Loucy (cell line): Measurements from ENCODE around the gene TSPAN3.

Experiments
- H2AFZ ChIP-seq: fragments of 200-600 bp; sonication (generic); 2 replicates; pipeline ENCODE4 v1.6.0; 2016; ENCODE audit warnings: antibody characterized with exemption, mild to moderate bottlenecking, low read length, moderate library complexity
- H3F3A ChIP-seq: fragments of 200-600 bp; 2 replicates; pipeline ENCODE4 v1.6.0; 2016; ENCODE audit warnings: antibody characterized with exemption, low read depth, mild to moderate bottlenecking
- H3K27me3 ChIP-seq: fragments of 200-600 bp; sonication (generic); 2 replicates; pipeline ENCODE4 v1.6.1; 2014; ENCODE audit warnings: low read length, mild to moderate bottlenecking; ENCODE audit not compliant: insufficient read depth, poor library complexity, severe bottlenecking
- H3K36me3 ChIP-seq: fragments of 200-600 bp; sonication (generic); 2 replicates; pipeline ENCODE4 v1.6.1; 2016; ENCODE audit warnings: low read length; ENCODE audit not compliant: insufficient read depth
- H3K4me1 ChIP-seq: fragments of 200-600 bp; sonication (generic); 2 replicates; pipeline ENCODE4 v1.5.1; 2014; ENCODE audit warnings: low read length, mild to moderate bottlenecking; ENCODE audit not compliant: insufficient read depth, poor library complexity, severe bottlenecking
- H3K4me2 ChIP-seq: fragments of 200-600 bp; sonication (generic); 2 replicates; pipeline ENCODE4 v1.6.0; 2014; ENCODE audit warnings: antibody characterized with exemption, low read length, low read depth, mild to moderate bottlenecking; ENCODE audit not compliant: poor library complexity, severe bottlenecking
- H3K4me3 ChIP-seq: fragments of 200-600 bp; sonication (generic); 2 replicates; pipeline ENCODE4 v1.5.1; 2014; ENCODE audit warnings: low read length, mild to moderate bottlenecking, mixed read lengths; ENCODE audit not compliant: poor library complexity, severe bottlenecking
- H3K79me2 ChIP-seq: fragments of 200-600 bp; sonication (generic); 2 replicates; pipeline ENCODE4 v1.6.1; 2014; ENCODE audit warnings: low read length; ENCODE audit not compliant: insufficient read depth
- H3K9ac ChIP-seq: fragments of 200-600 bp; sonication (generic); 2 replicates; pipeline ENCODE4 v1.6.0; 2014; ENCODE audit warnings: mild to moderate bottlenecking, low read depth, low read length, moderate library complexity; ENCODE audit not compliant: poor library complexity, severe bottlenecking
- H3K9me2 ChIP-seq: fragments of 200-600 bp; sonication (generic); replicated peaks from 2 replicates; pipeline ENCODE4 v1.6.1; 2016; ENCODE audit warnings: low read depth, low read length, mixed read lengths
- H3K9me3 ChIP-seq: fragments of 200-600 bp; sonication (generic); 2 replicates; pipeline ENCODE4 v1.6.1; 2014; ENCODE audit warnings: mild to moderate bottlenecking, antibody characterized with exemption, low read length, low read depth; ENCODE audit not compliant: insufficient read depth
- H4K20me1 ChIP-seq: fragments of 200-600 bp; sonication (generic); 2 replicates; pipeline ENCODE4 v1.6.0; 2014; ENCODE audit warnings: antibody characterized with exemption, low read length, mild to moderate bottlenecking; ENCODE audit not compliant: insufficient read depth, poor library complexity, severe bottlenecking
- EZH2phosphoT487 ChIP-seq: fragments of 200-600 bp; IDR thresholded peaks from 2 replicates; pipeline ENCODE4 v1.6.1; 2018; ENCODE audit warnings: antibody characterized with exemption, mild to moderate bottlenecking, moderate library complexity, borderline replicate concordance
- TF ChIP-seq, protein P1 (sequence below): fragments of 200-600 bp; sonication (generic); conservative IDR thresholded peaks from 2 replicates; pipeline ENCODE4 v1.5.1; 2014; ENCODE audit warnings: mild to moderate bottlenecking, antibody characterized with exemption, low read length

TSPAN3 gene

DNA sequence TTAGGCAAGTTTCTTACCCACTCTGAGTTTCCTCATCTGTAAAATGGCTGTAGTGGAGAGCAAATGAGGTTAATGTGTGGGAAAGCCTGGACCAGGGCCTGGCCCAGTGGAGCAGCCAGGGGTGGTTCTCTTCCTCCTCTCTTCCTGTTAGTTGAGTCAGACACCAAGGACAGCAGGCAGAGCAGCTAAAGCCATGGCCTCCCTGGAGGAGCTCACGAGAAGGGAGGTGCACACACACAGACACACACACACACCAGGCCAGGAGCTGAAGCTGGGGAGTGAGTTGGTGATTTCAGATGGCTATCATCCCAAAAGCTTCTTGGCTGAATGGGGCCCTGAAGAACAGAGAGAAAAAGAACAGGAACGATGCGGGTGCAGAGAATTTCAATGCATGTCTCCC lies 33.2 kb upstream of the TSPAN3 start:
- H3K9ac ChIP-seq, result no peak overlapping the region
- H2AFZ ChIP-seq, result no peak overlapping the region
- H3K79me2 ChIP-seq, result no peaks in the 10 kb centered on the region
- no peaks in the 10 kb centered on the region for H3F3A ChIP-seq
- H3K27me3 ChIP-seq, result no peaks in the 10 kb centered on the region
- H3K4me1 ChIP-seq, result peaks cover 9% of the 10 kb centered on the region
- no peak overlapping the region for H3K4me2 ChIP-seq
- H3K36me3 ChIP-seq, result no peaks in the 10 kb centered on the region
- H3K4me3 ChIP-seq, result no peak overlapping the region
- H3K9me2 ChIP-seq, result no peaks in the 10 kb centered on the region
- no peaks in the 10 kb centered on the region for H3K9me3 ChIP-seq
- TF ChIP-seq EZH2phosphoT487, result no peak
- TF ChIP-seq, protein P1, sequence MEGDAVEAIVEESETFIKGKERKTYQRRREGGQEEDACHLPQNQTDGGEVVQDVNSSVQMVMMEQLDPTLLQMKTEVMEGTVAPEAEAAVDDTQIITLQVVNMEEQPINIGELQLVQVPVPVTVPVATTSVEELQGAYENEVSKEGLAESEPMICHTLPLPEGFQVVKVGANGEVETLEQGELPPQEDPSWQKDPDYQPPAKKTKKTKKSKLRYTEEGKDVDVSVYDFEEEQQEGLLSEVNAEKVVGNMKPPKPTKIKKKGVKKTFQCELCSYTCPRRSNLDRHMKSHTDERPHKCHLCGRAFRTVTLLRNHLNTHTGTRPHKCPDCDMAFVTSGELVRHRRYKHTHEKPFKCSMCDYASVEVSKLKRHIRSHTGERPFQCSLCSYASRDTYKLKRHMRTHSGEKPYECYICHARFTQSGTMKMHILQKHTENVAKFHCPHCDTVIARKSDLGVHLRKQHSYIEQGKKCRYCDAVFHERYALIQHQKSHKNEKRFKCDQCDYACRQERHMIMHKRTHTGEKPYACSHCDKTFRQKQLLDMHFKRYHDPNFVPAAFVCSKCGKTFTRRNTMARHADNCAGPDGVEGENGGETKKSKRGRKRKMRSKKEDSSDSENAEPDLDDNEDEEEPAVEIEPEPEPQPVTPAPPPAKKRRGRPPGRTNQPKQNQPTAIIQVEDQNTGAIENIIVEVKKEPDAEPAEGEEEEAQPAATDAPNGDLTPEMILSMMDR, result no peak
- H4K20me1 ChIP-seq, result no peaks in the 10 kb centered on the region

DNA sequence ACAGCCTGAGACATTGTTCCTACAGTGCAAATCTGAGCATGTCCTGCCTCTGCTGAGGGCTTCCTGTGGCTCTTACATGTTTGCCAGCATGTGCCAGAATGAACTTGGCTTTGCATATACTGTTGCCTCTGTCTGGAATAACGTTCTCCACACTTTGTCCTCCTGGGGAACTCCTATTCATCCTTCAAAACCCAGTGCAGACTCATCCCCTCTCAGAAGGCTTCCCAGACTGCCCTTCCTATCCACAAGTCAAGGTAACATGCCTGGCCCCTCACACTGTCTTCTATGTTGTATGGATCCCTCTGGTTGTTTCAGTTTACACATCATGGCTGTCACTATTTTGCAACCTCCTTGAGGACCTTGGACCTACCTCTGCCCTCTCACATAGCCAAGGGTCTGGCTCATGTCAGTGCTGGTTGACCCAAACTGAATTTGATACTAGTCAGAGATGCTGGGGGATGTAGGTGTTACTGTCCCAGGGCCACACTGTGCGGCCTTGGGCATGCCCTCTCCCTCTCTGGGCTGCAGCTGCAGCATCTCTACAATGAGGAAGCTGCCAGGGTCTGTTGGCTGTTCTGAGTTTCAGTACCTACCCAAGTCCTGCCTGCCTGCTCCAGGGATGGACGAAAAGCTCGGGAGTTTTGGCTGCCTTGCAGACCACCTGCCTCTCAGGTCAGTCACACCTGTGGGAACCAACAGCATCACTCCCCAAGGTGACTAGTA lies 29.0 kb upstream of the TSPAN3 start:
- Histone ChIP-seq H3K4me2 (no peak overlapping the region), H3K9ac (no peak overlapping the region), H3K9me2 (no peaks in the 10 kb centered on the region), H3K79me2 (no peaks in the 10 kb centered on the region), H3K36me3 (no peaks in the 10 kb centered on the region), H3F3A (no peaks in the 10 kb centered on the region), H2AFZ (no peak overlapping the region), H4K20me1 (no peaks in the 10 kb centered on the region), H3K27me3 (no peaks in the 10 kb centered on the region), H3K4me3 (no peak overlapping the region), H3K9me3 (no peaks in the 10 kb centered on the region), H3K4me1 (peaks cover 9% of the 10 kb centered on the region)
- TF ChIP-seq EZH2phosphoT487, result no peak
- TF ChIP-seq, protein P1, result no peak

DNA sequence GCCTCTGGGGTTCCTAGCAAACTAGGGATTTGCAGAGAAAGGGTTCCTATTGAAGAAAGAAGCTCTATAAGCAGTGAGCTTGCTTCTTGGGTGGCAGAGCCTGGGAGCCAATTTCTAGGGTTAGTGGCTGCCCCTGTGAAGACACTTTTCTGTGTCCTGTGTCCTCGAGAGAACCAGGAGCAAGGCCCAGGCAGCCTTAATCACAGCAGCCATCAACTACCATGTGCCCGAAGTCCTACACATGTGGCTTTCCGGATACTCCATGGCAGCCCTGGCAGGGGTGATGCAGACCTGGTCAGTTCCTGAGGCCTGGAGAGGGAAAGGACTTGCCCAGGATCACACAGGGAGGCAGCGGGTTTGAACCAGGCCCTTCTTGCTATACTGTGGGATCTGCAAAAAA lies 27.7 kb upstream of the TSPAN3 start:
- no peaks in the 10 kb centered on the region for H3K9me3 ChIP-seq
- H3F3A ChIP-seq, result no peaks in the 10 kb centered on the region
- no peaks in the 10 kb centered on the region for H3K9me2 ChIP-seq
- H3K4me2 ChIP-seq, result no peak overlapping the region
- H3K4me1 ChIP-seq, result no peaks in the 10 kb centered on the region
- H3K4me3 ChIP-seq, result no peak overlapping the region
- no peaks in the 10 kb centered on the region for H4K20me1 ChIP-seq
- H2AFZ ChIP-seq, result no peak overlapping the region
- TF ChIP-seq EZH2phosphoT487, result no peak
- no peaks in the 10 kb centered on the region for H3K27me3 ChIP-seq
- no peak overlapping the region for H3K9ac ChIP-seq
- H3K79me2 ChIP-seq, result no peaks in the 10 kb centered on the region
- no peaks in the 10 kb centered on the region for H3K36me3 ChIP-seq

DNA sequence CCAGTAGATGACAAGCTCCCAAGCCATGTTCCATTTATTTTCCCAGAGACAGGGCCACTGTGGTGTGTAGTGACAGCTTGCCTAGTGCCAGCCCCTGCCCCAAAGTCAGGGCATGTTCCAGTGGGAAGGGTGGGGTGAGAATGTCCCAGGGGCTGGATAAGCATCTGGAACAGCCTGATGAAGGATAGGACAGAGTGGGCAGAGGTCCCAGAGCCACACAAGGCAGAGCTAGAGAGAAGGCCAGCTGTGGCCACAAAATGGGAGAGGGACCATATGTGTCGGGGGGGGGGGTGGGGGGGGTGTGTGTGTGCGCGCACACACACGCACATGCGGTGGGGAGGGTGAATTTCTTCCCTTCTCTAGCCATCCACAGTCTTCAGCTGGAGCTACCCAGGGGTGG lies 27.0 kb upstream of the TSPAN3 start:
- H3K4me1 ChIP-seq, result no peaks in the 10 kb centered on the region
- no peaks in the 10 kb centered on the region for H3F3A ChIP-seq
- H3K79me2 ChIP-seq, result no peaks in the 10 kb centered on the region
- TF ChIP-seq EZH2phosphoT487, result no peak
- no peak overlapping the region for H3K4me2 ChIP-seq
- H2AFZ ChIP-seq, result no peak overlapping the region
- H4K20me1 ChIP-seq, result no peaks in the 10 kb centered on the region
- H3K9me2 ChIP-seq, result no peaks in the 10 kb centered on the region
- no peaks in the 10 kb centered on the region for H3K27me3 ChIP-seq
- H3K36me3 ChIP-seq, result no peaks in the 10 kb centered on the region
- H3K9ac ChIP-seq, result no peak overlapping the region
- no peak overlapping the region for H3K4me3 ChIP-seq
- no peaks in the 10 kb centered on the region for H3K9me3 ChIP-seq
